Activated CD8-positive, alpha-beta T cell treated with anti-CD3 and anti-CD28 coated beads, Interleukin-2, amount 10 ng/mL, durations not matched to agents 7 days and 5 days (primary cell): ENCODE measurements around the gene FAM200B. TPM values are rescaled to one million over a fixed set of nuclear protein-coding genes. Genes with fewer than 3 reads are reported as not detected.

ENCODE experiments used
- ATAC-seq: fragments of 150-1000 bp; cut with Tn5 transposase; one replicate; pipeline ENCODE4 v1.10.0; 2021; ENCODE audit warnings: moderate library complexity
- CTCF ChIA-PET: fragments of 350-600 bp; sonication (Branson Sonifier 250); formaldehyde crosslinking; loops from one replicate; lab custom pipeline; 2021; ENCODE audit warnings: antibody characterized with exemption; lab: Charles Lee
- POLR2A ChIA-PET: fragments of 350-600 bp; sonication (Branson Sonifier 250); formaldehyde crosslinking; loops from one replicate; lab custom pipeline; 2021; ENCODE audit warnings: antibody characterized with exemption; lab: Charles Lee
- DNase-seq: peaks from one replicate; pipeline ENCODE4 v3.0.0-alpha.2; 2020
- H3K27ac Mint-ChIP-seq: one replicate; pipeline ENCODE4 v1.8.0; 2021; ENCODE audit warnings: mild to moderate bottlenecking, mixed read lengths
- H3K27me3 Mint-ChIP-seq: one replicate; pipeline ENCODE4 v1.8.0; 2021; ENCODE audit warnings: low read depth, mixed read lengths
- H3K36me3 Mint-ChIP-seq: one replicate; pipeline ENCODE4 v1.8.0; 2021; ENCODE audit warnings: low read depth, mixed read lengths
- H3K4me1 Mint-ChIP-seq: one replicate; pipeline ENCODE4 v1.8.0; 2021; ENCODE audit warnings: low read depth, mixed read lengths
- H3K4me3 Mint-ChIP-seq: one replicate; pipeline ENCODE4 v1.8.0; 2021; ENCODE audit warnings: mild to moderate bottlenecking, mixed read lengths
- H3K9me3 Mint-ChIP-seq: one replicate; pipeline ENCODE4 v1.8.0; 2022; ENCODE audit warnings: mixed read lengths; ENCODE audit not compliant: insufficient read depth
- total RNA-seq, 2 experiments: library from RNA; stranded (reverse); gene quantifications; one replicate each; pipeline ENCODE4 v1.2.3, GENCODE V29; 2021

Gene FAM200B
- total RNA-seq, 2 experiments from 2014 or later = 15.8 to 17.2 TPM

- ATAC-seq = peak; percentile 69
- H3K4me1 Mint-ChIP-seq = peaks cover 48% of the 10 kb centered on the region
Measured at GRCh38 chr4:15654593-15655222, 26.9 kb upstream of the FAM200B start.

GRCh38 chr4:15655223-15656037, 26.2 kb upstream of the FAM200B start, which contains the start of gene FBXL5:
Gene FBXL5, minus strand, starts transcription at chr4:15655357. Its CDS starts 70 bp downstream, at chr4:15655287.
- POLR2A ChIA-PET = interaction anchor here (0.9 to 1.4 kb wide), 7 partner anchors 13 to 108 kb away, joined by 3 to 13 read pairs (median 5); partner anchors contain the start of gene FAM200B
- peak; percentile 82 for DNase-seq
- Mint-ChIP-seq H3K36me3 (peaks cover 30% of the 10 kb centered on the region), H3K4me1 (peaks cover 42% of the 10 kb centered on the region), H3K27me3 (no peaks in the 10 kb centered on the region), H3K4me3 (peak within 1 kb of the TSS; percentile 96), H3K9me3 (no peaks in the 10 kb centered on the region), H3K27ac (peak within 1 kb of the TSS; percentile 97)
- ATAC-seq = peak; percentile 82
- CTCF ChIA-PET = interaction anchor here (1.6 to 2.2 kb wide), 2 partner anchors 176 to 259 kb away, joined by 5 to 6 read pairs; no protein-coding TSS in a partner anchor

More at GRCh38 chr4:15654593-15655222, 26.9 kb upstream of the FAM200B start:
- H3K9me3 Mint-ChIP-seq = no peaks in the 10 kb centered on the region
- ChIA-PET CTCF (interaction anchor here (1.0 to 2.5 kb wide), 4 partner anchors 11 to 259 kb away, joined by 3 to 9 read pairs (median 4); partner anchors contain the start of gene FAM200B), POLR2A (interaction anchor here (0.7 to 1.6 kb wide), 10 partner anchors 12 to 558 kb away, joined by 3 to 13 read pairs (median 4); partner anchors contain the start of gene FAM200B)
- no peaks in the 10 kb centered on the region for H3K27me3 Mint-ChIP-seq
- H3K36me3 Mint-ChIP-seq = peaks cover 26% of the 10 kb centered on the region
- peak overlapping the region; percentile 95 for H3K27ac Mint-ChIP-seq
- H3K4me3 Mint-ChIP-seq = peak overlapping the region; percentile 96
- DNase-seq = peak; percentile 58

GRCh38 chr4:15656038-15656470, 25.6 kb upstream of the FAM200B start:
- ChIA-PET CTCF (interaction anchor here (1.4 to 1.9 kb wide), 3 partner anchors 9 to 177 kb away, joined by 5 read pairs; no protein-coding TSS in a partner anchor), POLR2A (interaction anchor here (0.9 to 1.4 kb wide), 5 partner anchors 13 to 425 kb away, joined by 3 to 13 read pairs (median 5); partner anchors contain the start of gene FAM200B)
- Mint-ChIP-seq H3K9me3 (no peaks in the 10 kb centered on the region), H3K36me3 (peaks cover 28% of the 10 kb centered on the region), H3K4me1 (peaks cover 38% of the 10 kb centered on the region), H3K4me3 (peak overlapping the region; percentile 88), H3K27ac (peak overlapping the region; percentile 97), H3K27me3 (no peaks in the 10 kb centered on the region)
- ATAC-seq (no peak), DNase-seq (no peak)

- ATAC-seq = no peak
- H3K36me3 Mint-ChIP-seq = peaks cover 31% of the 10 kb centered on the region
- H3K27me3 Mint-ChIP-seq = no peaks in the 10 kb centered on the region
- ChIA-PET POLR2A (no interaction called here), CTCF (interaction anchor here (0.9 to 1.9 kb wide), 3 partner anchors 8 to 24 kb away, joined by 4 to 5 read pairs (median 5); partner anchors contain the start of gene FAM200B)
- H3K4me3 Mint-ChIP-seq = no peak overlapping the region
- peaks cover 26% of the 10 kb centered on the region for H3K4me1 Mint-ChIP-seq
- H3K27ac Mint-ChIP-seq = no peak overlapping the region
- DNase-seq = no peak
- H3K9me3 Mint-ChIP-seq = no peaks in the 10 kb centered on the region
Measured at GRCh38 chr4:15657366-15657765, 24.3 kb upstream of the FAM200B start.

GRCh38 chr4:15658136-15658770, 23.4 kb upstream of the FAM200B start:
- Mint-ChIP-seq H3K4me3 (no peak overlapping the region), H3K36me3 (peaks cover 31% of the 10 kb centered on the region), H3K27me3 (no peaks in the 10 kb centered on the region), H3K4me1 (peaks cover 17% of the 10 kb centered on the region), H3K27ac (no peak overlapping the region), H3K9me3 (no peaks in the 10 kb centered on the region)
- ChIA-PET POLR2A (no interaction called here), CTCF (interaction anchor here (1.9 kb wide), 1 partner anchor 17 kb away, joined by 5 read pairs; no protein-coding TSS in a partner anchor)
- DNase-seq = no peak
- no peak for ATAC-seq

GRCh38 chr4:15658781-15659180, 22.8 kb upstream of the FAM200B start:
- H3K27ac Mint-ChIP-seq = no peak overlapping the region
- ATAC-seq (no peak), DNase-seq (no peak)
- H3K27me3 Mint-ChIP-seq = no peaks in the 10 kb centered on the region
- H3K9me3 Mint-ChIP-seq = no peaks in the 10 kb centered on the region
- H3K4me3 Mint-ChIP-seq = no peak overlapping the region
- ChIA-PET POLR2A (no interaction called here), CTCF (interaction anchor here (1.2 kb wide), 1 partner anchor 17 kb away, joined by 3 read pairs; no protein-coding TSS in a partner anchor)
- peaks cover 12% of the 10 kb centered on the region for H3K4me1 Mint-ChIP-seq
- peaks cover 30% of the 10 kb centered on the region for H3K36me3 Mint-ChIP-seq

- ATAC-seq (no peak), DNase-seq (no peak)
- H3K4me3 Mint-ChIP-seq = no peak overlapping the region
- no peak overlapping the region for H3K27ac Mint-ChIP-seq
- H3K4me1 Mint-ChIP-seq = peaks cover 14% of the 10 kb centered on the region
- no peaks in the 10 kb centered on the region for H3K9me3 Mint-ChIP-seq
- CTCF ChIA-PET = interaction anchor here (0.7 to 1.2 kb wide), 2 partner anchors 16 to 1234 kb away, joined by 3 read pairs; no protein-coding TSS in a partner anchor
- H3K27me3 Mint-ChIP-seq = no peaks in the 10 kb centered on the region
- H3K36me3 Mint-ChIP-seq = peaks cover 35% of the 10 kb centered on the region
- POLR2A ChIA-PET = no interaction called here
Measured at GRCh38 chr4:15659768-15660570, 21.7 kb upstream of the FAM200B start.

GRCh38 chr4:15665753-15666365, 15.8 kb upstream of the FAM200B start:
- Mint-ChIP-seq H3K27me3 (no peaks in the 10 kb centered on the region), H3K9me3 (no peaks in the 10 kb centered on the region), H3K4me1 (peaks cover 22% of the 10 kb centered on the region), H3K36me3 (peaks cover 38% of the 10 kb centered on the region), H3K27ac (peak overlapping the region; percentile 44), H3K4me3 (no peak overlapping the region)
- CTCF ChIA-PET = interaction anchor here (1.2 to 1.6 kb wide), 2 partner anchors 12 to 16 kb away, joined by 3 read pairs; no protein-coding TSS in a partner anchor
- no peak for DNase-seq
- POLR2A ChIA-PET = no interaction called here
- ATAC-seq = peak; percentile 39

GRCh38 chr4:15667006-15667405, 14.6 kb upstream of the FAM200B start:
- Mint-ChIP-seq H3K27ac (no peak overlapping the region), H3K4me1 (peaks cover 30% of the 10 kb centered on the region), H3K36me3 (peaks cover 44% of the 10 kb centered on the region), H3K27me3 (no peaks in the 10 kb centered on the region), H3K4me3 (no peak overlapping the region), H3K9me3 (no peaks in the 10 kb centered on the region)
- POLR2A ChIA-PET = no interaction called here
- DNase-seq = no peak
- ATAC-seq = no peak
- CTCF ChIA-PET = interaction anchor here (0.7 to 1.2 kb wide), 2 partner anchors 13 to 116 kb away, joined by 3 to 4 read pairs; no protein-coding TSS in a partner anchor
